Activated T-cell treated with anti-CD3 and anti-CD28 coated beads for 1 hour (primary cell): Measurements from ENCODE around the gene GCHFR.

Experiments used
- DNase-seq: peaks from one replicate; pipeline ENCODE4 v3.0.0-alpha.2; 2020; ENCODE audit warnings: low read depth

The GCHFR gene

DNA sequence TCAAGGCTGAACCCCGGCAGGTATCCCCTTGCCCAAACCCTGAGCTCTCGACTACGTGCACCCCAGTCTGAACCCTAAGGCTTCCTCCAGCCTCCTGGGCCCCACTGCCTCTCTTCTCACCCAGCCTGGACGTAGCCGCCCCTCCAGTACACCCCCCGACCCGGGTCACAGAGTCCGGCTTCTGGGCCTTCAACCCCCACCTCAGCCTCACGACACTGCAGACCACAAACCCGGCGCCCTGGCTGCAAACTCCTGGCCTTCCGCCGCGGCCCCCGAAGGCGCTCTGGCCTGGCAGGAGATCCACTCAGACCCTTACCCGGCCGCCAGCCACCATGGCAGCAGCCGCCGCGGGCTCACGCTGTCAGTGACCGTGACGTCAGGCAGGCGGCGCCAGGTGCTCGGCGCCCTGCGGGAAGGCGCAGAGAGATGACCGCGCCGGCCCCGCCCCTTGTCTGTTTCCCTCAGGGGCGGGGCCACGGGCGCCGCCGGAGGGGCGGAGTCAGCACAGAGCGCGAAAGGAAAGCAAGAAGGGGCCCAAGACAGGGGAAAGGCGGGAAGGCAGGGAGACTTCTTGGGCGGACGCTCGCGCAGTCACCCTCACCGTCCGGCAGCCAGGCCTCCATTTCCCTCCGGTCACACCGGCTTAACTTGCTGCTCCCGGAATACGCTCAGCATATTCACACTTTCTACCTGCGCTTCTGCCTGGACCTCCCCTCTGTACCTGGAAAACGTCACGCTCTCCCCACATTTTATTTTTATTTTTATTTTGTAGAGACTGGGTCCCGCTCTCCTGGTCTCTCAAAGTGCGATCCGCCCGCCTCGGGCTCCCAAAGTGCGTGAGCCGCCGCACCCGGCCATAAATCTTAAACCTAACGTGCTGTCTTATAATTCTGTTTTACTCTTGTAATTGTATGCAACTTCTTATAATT is 8.7 kb upstream of the GCHFR start, which contains the start of gene RMDN3:
TSS of gene RMDN3 (minus strand) at position 372 of the 929 bp plus-strand sequence. CDS start 471 bp downstream, outside the sequence.
- peak; percentile 94 for DNase-seq

DNA sequence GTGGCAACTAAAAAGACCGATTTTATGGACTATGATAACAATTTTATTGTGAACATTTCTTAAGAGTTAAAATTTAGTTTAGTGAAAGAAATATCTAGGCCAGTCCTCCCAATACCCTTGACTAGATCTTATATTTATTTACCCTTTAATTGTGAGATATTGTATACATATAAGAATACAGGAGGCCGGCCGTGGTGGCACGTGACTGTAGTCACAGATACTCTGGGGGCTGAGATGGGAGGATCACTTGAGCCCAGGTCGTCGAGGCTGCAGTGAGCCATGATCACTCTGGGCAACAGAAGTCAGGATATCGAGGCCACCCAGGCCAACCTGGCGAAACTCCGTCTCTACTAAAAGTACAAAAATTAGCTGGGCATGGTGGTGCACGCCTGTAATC is 8.1 kb upstream of the GCHFR start:
- DNase-seq = no peak

DNA sequence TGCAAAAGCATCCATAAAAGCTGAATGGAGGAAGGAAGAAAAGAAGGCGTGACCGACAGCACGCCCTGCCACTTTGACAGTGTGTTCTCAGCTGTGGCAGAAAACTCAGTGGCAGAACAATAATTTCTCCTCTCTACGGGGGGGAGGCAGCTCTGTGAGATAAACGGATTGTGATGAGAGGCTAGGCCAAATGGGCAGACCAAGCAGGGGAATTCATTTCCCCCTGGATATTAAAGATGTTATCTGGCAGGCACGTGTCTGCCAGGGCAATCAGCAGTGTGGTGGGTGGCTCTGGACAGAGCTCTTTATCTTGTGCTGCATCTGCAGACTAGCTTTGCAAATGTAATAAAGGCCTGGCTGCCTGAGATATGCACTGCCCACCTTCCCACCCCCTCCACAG is 6.9 kb upstream of the GCHFR start:
- no peak for DNase-seq

DNA sequence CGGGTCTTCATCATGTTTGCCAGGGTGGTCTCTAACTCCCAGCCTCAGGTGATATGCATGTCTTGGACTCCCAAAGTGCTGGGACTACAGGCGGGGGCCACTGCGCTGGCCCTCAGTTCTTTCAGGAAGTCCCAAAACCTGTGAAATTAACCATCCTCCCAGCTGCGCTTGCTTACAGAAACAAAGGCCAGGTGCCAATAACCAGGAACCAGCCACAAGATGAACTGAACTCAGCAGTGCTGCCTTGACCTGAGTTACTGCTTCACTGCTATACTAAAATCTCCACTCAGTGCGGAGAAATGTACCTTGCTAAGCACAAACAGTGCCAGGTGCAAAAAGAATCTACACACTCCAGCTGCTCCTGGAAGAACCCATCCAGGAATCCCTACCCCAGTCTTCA is 3.9 kb upstream of the GCHFR start:
- no peak for DNase-seq

DNA sequence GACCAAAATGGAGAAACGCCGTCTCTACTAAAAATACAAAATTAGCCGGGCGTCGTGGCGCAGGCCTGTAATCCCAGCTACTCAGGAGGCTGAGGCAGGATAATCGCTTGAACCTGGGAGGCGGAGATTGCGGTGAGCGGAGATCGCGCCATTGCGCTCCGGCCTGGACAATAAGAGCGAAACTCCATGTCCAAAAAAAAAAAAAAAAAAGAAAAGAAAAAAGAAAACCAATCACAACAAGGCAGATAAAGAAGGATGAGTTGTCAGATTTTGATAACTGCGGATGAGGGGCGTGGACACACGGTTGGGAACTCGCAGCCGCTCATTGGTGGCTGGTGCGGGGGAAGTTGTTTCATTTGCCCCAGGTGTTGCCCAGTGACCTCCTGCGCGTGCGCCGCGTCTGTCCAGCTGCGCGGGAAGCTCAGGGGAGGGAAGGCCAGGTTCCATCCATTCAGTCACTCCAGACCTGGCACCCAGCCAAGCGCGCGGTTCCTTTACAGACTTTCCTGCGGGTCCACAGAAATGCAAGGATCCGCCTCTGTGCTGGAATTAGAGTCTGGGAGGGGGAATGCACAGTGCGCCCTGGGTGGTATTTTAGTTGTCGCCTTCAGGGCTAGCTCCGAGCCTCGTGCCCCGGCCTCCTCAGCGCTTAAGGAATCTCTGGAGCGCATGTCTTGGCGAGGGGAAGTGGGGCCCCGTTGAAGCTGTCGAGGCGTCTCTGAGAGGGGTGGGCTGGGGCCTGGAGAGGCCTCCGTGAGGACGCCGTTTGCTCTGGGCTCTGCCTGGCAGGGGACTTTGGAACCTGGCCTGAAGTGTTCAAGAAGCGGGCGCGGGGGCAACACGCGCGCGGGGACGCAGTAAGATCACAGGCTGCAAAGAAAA is 708 bp upstream of the GCHFR start:
- DNase-seq = no peak

GRCh38 chr15:40764629-40765103 is 798 bp downstream of the GCHFR start:
- DNase-seq = no peak

- DNase-seq = no peak
These were observed 2.4 kb downstream of the GCHFR start for GRCh38 chr15:40766194-40766815.

DNA sequence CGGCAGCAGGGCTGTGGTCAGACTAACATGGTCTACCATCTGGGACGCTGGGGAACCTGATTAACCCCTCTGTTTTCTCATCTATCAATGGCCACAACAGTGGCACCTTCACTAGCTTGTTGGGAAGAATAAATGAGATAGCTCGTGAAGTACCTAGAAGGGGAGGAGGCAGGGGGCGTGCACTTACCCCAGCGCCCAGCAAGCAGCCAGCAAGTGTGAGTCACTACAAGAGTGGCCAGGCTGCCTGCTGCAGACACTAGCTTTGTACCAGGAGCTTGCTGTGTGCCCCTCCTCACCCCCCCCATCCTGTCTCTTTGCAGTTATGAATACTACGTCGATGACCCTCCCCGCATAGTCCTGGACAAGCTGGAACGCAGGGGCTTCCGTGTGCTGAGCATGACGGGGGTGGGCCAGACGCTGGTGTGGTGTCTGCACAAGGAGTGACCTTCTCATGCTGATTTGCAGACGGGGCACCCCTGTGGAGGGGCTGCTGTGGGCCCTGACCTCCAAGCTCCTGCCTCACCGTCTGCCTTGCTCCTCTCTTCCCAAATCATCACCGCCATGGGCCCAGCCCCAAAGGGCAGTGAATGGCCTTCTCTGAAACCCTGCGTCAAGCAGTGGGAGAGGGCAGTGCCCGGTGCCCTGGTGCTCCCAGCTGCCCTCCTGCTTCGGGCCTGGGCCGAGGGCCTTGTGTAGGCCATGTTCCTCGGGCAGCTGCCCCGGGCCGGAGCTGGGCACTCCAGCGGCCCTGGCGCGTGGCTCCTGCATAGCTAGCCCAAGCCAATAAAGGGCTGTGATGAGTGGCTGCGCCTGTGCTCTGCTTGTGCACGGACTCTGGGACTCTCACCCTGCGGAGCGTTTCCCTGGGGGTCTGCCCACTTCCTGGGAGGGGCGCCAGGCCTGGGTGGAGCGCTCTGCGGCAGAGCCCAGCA is 3.3 kb downstream of the GCHFR start:
- no peak for DNase-seq

DNA sequence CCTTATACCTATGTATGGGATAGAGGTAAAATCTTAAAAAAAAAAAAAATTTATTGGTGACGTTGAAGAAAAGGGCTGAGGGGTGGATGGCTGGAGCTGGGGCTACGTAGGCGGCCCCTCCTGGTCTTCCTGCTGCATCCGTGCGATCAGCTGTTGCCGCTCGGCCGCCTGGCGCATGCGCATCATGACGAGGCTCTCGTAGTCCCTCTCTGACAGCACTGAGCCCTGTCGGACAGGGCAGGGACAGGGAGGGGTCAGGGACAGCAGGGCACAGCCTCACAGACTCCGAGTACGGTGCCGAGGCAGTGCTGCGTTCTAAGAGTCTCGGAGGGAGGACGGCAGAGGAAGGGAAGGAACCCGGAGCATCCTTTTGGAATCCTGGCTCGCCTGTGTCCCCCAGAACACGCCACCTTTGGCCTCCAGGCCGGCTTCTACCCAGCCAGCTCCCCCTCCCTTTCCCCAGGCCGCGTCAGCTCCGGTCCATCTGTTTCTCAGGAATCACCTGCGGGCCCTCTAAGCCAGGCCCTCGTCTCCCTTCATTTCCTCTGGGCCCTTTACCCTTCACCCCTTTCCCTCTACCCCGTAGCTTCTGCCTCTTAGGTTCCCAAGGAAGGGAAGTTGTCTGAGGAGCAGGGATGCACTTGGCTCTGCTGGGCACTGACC is 4.1 kb downstream of the GCHFR start:
- no peak for DNase-seq

DNA sequence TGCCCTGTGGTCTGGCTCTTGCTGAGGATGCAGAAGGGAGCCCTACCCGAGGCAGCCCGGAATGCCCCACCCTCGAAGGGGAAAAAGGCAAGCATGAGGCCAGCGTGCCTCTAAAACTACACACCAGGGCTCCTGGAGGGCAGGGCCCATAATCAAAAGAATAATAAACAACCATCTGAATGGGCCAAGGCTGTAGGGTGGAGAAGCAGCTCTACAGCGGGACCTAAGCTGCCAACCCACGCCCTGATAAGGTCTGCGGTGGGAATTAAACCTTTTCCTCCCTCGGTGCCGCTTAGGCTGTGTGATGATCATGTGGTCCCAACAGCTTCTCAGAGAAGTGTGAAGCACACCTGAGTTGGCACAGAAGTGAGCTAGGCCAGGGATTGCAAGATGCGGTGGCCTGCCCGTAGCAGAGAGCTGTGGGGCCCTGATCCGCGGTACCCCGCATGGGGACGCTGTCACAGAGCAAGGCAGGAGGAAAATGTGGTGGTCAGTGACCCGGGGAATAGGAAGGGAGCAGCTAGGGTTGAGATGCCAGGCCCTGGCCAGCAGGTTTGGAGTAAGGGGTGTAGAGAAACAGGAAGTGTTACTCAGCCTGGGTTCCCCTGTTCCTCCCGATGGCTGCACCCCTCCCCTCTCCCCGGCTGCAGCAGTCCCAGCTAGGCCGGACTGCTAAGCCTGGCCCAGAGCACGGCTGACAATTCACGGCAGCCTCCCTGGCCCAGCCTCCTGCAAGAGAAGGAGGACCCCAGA is 4.8 kb downstream of the GCHFR start:
- DNase-seq = no peak

- DNase-seq = peak; percentile 53
These were observed 5.6 kb downstream of the GCHFR start, which contains the start of gene C15orf62 for GRCh38 chr15:40769274-40770146. C15orf62 (plus strand) TSS chr15:40769980; CDS start chr15:40770496, 516 bp downstream.

GRCh38 chr15:40770147-40770721 is 6.4 kb downstream of the GCHFR start:
- no peak for DNase-seq

- DNase-seq = no peak
These were observed 7.4 kb downstream of the GCHFR start for GRCh38 chr15:40771242-40771641.

DNA sequence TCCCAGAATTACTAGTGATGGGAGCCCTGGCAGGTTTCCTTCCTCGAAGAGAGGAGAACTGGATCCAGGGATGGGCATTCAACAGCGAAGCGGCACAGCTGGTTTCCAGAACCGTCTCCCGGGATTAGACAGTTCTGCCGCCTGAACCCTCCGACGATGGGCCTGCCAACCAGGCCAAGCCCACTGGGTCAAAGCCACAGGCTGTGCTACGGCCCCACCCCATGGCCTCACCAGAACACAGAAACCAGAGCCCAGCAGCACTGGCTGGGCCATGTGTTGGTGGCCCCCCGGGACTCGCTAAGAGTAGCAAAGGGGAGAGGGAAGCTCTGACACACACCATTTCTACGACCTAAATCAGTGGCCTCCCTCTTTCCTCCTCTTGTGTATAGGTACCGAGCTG is 8.1 kb downstream of the GCHFR start:
- no peak for DNase-seq

DNA sequence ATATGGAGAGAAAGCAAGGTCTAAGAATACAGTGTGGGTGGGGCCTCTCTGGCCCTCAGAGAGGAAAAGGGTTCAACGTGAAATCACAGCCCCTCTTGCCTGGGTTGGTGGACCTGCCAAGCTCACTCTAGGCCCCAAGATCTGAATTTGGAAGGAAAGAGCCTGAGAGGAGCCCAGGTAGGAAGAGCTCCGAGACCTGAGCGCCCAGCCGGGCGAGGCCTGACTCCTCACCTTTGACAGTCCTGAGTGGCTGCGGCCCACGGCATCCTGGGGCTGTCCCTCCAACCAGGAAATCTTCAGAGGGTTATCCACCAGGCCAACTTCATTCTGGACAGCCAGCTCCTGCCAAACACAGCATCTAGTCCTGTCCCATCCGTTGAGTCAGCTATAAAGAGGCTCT is 9.6 kb downstream of the GCHFR start:
- no peak for DNase-seq

GRCh38 chr15:40773902-40774301 is 10.0 kb downstream of the GCHFR start:
- no peak for DNase-seq

GRCh38 chr15:40775007-40775406 is 11.1 kb downstream of the GCHFR start:
- no peak for DNase-seq
